Measurements from ENCODE around the gene GNPDA1.

Gene GNPDA1

GRCh38 chr5:142023836-142024235 is 11.0 kb upstream of the GNPDA1 start:
- DNase-seq (ENCODE audit: low spot score) = no peak

DNA sequence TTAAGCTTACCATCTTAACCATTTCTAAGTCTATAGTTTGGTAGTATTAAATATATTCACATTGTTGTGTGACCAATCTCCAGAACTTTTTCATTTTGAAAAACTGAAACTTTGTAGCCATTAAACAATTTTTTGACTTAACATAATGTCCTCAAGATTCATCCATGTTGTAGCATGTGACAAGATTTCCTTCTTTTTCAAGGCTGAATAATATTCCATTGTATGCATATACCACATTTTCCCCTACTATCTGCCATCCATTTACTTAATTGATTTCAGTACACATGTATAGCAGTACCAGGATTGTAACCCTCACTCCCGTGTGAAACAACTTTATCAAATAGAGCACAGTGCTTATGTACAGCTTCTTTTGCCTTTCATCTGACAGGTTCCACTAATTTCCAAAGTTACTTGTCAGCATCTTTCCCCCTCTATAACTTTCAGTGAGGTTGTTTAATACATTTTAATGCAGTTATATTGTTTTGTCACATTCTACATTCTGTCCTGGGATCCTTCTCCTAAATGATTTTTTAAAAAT is 7.4 kb upstream of the GNPDA1 start:
- no peak for DNase-seq (ENCODE audit: low spot score)

DNA sequence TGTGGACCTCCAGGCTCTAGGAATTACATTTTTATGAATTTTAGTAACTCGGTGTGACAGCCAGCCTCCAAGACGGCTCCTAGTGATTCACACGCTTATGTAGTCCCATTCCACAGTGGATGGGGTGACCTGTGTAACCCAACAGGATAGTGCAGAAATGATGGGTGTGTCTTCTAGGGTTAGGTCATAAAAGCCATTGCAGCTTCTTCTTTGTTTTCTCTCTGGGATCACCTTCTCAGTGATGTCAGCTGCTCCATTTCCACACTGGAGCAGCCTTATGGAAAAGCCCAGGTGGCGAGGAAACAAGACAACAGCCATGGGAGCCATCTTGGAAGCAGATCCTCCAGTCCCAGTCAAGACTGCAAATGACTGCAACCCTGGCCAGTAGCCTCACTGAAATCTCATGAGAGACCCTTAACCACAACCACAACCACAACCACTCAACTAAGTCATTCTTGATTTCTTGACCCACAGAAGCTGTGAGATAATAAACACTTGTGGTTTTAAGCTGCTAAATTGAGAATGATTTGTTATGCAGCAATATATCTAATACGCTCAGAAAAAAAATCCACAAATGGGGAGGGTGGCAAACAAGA is 5.1 kb upstream of the GNPDA1 start:
- no peak for DNase-seq (ENCODE audit: low spot score)

DNA sequence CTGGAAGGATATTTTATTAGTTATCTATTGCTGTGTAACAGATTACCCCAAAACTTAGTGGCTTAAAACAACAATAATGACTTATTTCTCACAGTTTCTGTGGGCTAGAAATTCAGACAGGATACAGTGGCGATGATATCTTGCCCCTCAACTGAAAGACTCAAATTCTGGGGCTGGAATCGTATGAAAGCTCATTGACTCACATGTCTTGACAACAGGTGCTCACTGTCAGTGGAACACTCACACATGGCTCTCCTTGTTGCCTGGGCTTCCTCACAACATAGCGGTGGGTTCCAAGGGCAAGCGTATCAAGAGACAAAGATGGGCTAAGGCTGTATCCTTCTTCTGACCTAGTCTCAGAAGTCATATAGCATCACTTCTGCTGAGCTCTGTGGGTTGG is 3.7 kb upstream of the GNPDA1 start:
- DNase-seq (ENCODE audit: low spot score) = no peak

GRCh38 chr5:142015781-142016533 is 3.1 kb upstream of the GNPDA1 start:
- no peak for DNase-seq (ENCODE audit: low spot score)

DNA sequence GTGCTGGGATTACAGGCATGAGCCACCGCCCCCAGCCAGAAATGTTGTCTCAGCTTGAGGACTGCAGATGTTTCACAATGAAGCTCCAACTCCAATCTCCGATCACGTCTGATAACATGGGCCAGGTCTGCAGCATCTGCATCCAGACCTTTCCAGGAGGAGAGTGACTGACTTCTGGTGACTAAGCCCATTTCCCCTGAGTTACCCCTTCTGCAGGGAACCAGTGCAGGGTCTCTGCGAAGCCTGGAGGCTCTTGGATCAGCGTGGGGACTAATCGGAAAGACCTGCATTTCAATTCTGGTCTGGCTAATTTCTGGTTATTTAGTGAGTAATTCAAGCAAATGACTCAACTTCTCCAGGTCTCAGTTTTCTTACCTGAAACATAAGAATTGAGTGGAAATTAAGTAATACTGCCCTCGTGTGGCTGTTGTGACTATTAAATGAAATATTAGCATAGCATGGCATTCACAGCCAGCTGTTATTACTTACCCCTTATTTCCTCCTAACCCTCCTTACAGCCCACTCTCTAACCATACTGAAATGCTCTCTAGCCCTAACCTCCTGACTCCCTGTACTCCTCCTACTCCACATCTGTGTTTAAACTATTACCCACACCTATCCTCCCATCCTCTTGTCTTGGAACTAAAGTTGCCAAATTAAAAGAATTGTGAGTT is 2.2 kb upstream of the GNPDA1 start:
- peak; percentile 81 for DNase-seq (ENCODE audit: low spot score)

- peak; percentile 10 for DNase-seq (ENCODE audit: low spot score)
Measured at GRCh38 chr5:142013734-142014521, 1.1 kb upstream of the GNPDA1 start.

DNA sequence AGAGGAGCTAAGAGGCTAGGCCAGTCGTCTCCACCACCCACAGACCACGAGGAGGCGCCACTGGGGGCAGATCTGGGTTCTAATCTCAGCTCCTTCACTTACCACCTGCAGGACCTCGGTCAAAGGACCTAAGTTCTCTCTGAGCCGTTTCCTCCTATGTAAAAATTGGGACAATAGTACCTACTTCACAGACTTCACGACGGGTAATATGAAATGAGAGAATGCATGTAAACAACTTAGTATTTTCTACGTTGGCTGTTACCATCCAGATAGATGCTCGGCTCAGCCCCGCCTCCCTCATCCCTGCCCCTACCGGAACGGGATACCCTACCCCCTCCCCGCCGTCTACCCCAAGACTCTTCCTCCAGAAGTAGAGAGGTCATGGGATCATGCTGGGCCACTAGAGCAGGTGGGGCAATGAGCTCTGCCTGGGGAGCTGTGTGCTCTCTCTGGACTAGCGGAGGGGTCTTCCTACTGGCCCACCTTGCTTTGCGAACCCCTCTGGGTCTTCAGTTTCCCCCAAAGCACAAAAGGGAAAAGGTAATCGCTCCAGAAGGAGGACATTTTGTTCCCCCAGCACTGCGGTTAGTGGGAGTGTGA is 541 bp downstream of the GNPDA1 start:
- peak; percentile 38 for DNase-seq (ENCODE audit: low spot score)

GRCh38 chr5:142011572-142012185 is 1.1 kb downstream of the GNPDA1 start:
- no peak for DNase-seq (ENCODE audit: low spot score)

- no peak for DNase-seq (ENCODE audit: low spot score)
Measured at GRCh38 chr5:142009886-142010285, 2.9 kb downstream of the GNPDA1 start.

DNA sequence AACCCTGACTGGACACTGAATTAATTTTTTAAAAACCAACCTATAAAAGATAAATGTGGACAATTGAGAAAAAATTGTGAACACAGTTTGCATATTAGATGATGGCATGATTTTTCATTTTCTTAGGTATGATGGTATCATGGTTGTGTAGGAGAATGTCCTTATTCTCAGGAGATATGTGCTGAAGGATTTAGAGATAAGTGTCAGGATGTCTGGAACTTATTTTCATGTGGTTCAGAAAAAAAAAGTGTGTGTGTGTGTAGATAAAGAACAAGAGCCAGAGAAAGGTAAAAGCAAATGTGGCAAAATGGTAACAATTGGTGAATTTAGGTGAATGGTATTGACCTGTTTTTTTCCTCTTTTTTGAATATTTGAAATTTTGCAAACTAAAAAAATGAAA is 4.0 kb downstream of the GNPDA1 start:
- no peak for DNase-seq (ENCODE audit: low spot score)

- DNase-seq (ENCODE audit: low spot score) = no peak
Measured at GRCh38 chr5:142007237-142007544, 5.6 kb downstream of the GNPDA1 start.

DNA sequence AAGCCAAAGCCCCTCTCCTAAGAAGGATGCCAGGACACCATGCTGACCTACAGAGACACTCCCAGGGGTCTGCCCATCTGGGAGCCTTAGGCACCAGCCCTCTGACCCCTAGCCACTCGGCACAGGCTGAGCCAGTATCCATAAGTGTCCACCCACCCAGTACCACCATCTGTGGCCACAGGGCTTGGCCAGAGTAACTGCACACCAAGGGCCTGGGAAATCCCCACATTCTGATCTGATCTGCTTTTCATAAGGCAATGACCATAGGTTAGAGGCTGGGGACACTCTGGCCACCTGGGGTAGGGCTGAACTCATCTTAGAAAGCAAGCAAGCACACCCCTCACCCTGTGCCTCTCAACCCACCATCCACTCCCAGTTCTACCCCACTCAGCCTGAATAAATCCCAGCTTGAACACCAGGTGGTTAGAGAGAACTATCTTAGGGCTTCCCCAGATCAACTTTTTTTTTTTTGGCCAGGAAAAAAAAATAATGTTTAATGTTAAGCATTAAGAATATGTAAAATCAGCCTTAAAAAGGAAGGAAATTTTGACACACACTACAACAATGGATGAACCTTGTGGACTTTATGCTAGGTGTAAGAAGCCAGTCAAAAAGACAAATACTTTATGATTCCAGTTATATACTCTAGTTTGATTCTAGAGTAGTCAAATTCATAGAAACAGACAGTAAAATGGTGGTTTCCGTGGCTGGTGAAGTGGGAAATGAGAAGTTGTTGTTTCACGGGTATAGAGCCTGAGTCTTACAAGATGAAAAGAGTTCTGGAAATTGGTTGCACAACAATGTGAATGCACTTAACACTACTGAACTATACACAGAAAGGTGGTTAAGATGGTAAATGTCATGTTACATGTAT is 6.2 kb downstream of the GNPDA1 start:
- DNase-seq (ENCODE audit: low spot score) = no peak

- DNase-seq (ENCODE audit: low spot score) = no peak
Measured at GRCh38 chr5:142003266-142003800, 9.5 kb downstream of the GNPDA1 start.

GRCh38 chr5:142000704-142001484 is 11.9 kb downstream of the GNPDA1 start:
- no peak for DNase-seq (ENCODE audit: low spot score)

DNA sequence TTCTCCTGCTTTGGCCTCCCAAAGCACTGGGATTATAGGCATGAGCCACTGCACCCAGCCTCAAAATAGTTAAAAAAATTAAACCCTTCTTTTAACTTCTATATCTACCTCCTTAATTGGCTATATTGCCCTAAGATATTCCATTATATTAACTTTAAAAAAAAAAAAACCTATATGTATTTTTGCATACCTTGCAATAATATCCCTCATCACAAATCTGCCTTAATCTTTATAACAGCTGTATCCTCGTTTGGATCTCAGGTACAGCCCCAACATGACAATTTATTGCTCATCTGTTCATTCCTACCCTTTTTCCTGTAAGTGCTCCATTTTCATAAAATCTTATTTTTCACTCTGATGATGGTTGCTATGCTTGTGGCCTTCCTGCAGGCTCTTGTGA is 12.7 kb downstream of the GNPDA1 start:
- no peak for DNase-seq (ENCODE audit: low spot score)

DNA sequence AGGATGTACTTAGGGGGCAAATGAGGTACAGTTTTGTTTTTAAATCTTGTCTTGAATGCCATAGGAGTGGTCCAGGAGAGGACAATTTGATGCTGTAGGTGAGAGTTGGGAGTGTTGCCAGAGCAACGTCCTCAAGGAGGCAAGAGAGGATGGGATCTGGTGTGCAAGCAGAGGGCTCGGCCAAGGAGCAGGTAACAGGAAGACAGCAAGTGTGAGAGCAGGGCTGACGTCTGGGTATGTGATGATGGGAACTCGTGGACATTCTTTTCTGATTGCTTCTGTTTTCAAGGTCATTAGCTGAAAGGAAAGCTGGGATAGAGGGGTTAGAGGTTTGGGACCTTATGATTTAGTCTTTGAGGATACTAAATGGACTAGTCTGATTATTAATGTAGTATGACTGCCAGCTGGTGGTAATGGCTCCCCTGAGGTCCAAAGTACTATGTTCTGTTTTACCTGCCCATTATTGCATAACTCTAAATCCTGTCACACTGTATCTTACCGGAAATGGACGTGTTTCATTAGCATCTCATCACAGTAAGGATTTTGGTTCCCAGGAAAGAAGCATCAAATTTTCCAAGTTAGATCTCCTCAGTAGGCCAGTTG is 15.4 kb downstream of the GNPDA1 start:
- no peak for DNase-seq (ENCODE audit: low spot score)

DNA sequence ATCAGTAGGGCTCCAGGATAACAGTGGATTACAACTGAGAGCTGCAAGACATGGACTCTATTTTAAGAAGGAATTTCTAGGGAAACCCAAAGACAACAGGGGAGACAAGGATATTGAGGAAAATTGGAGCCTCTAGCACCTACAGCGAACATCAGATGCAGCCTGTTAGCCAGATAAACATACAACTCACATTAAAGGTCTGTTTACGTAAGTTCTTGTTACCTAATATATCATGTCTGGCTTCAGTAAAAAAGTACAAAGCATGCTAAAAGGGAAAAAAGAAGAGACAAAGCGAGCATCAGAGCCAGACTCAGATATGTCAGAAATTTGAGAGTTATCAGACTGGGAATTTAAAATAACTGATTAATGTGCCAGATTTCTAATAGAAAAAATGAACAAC is 17.2 kb downstream of the GNPDA1 start:
- DNase-seq (ENCODE audit: low spot score) = no peak

GRCh38 chr5:141994511-141995136 is 18.2 kb downstream of the GNPDA1 start:
- DNase-seq (ENCODE audit: low spot score) = no peak

All from LoVo (cell line).